ENCODE data around the gene TMEM125. TPM values are rescaled to one million over a fixed set of nuclear protein-coding genes. Genes with fewer than 3 reads are reported as not detected.

TMEM125 gene
- total RNA-seq, 3 donors from 2014 or later, result 31.9 to 71.6 (median 40.6) TPM

DNA sequence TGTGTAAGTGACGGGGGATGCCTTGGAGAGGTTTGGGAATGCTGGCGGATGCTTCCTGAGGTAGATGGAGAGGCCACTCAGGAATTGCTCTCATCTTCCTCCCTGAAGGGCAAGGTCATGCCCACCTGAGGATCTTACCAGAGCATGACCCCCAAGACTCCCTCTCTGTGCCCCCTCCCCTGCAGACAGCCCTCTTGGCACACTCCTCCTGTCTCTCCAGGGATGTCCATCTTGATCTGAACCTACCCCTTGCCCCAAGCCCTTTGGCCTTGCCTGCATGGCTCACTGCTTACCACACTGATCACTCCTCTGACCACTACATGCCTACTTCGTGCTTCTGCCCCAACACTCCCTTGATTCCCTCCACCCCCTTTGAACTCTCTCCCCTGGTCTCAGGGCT, 50.0 kb downstream of the TMEM125 start:
- H3K4me1 ChIP-seq (ENCODE audit: low read depth), result no peaks in the 10 kb centered on the region
- peak; percentile 43 for ATAC-seq
- no peaks in the 10 kb centered on the region for H3K36me3 ChIP-seq (ENCODE audit: low read depth)
- peaks cover 2% of the 10 kb centered on the region for H3K9me3 ChIP-seq
- H3K4me3 ChIP-seq, result no peak overlapping the region
- TF ChIP-seq, protein P1, sequence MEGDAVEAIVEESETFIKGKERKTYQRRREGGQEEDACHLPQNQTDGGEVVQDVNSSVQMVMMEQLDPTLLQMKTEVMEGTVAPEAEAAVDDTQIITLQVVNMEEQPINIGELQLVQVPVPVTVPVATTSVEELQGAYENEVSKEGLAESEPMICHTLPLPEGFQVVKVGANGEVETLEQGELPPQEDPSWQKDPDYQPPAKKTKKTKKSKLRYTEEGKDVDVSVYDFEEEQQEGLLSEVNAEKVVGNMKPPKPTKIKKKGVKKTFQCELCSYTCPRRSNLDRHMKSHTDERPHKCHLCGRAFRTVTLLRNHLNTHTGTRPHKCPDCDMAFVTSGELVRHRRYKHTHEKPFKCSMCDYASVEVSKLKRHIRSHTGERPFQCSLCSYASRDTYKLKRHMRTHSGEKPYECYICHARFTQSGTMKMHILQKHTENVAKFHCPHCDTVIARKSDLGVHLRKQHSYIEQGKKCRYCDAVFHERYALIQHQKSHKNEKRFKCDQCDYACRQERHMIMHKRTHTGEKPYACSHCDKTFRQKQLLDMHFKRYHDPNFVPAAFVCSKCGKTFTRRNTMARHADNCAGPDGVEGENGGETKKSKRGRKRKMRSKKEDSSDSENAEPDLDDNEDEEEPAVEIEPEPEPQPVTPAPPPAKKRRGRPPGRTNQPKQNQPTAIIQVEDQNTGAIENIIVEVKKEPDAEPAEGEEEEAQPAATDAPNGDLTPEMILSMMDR (IDR thresholded peaks at IDR 0.05), result no peak
- intact Hi-C loops (cut with DNase I, micrococcal nuclease), result no loop called here
- no peak for DNase-seq

DNA sequence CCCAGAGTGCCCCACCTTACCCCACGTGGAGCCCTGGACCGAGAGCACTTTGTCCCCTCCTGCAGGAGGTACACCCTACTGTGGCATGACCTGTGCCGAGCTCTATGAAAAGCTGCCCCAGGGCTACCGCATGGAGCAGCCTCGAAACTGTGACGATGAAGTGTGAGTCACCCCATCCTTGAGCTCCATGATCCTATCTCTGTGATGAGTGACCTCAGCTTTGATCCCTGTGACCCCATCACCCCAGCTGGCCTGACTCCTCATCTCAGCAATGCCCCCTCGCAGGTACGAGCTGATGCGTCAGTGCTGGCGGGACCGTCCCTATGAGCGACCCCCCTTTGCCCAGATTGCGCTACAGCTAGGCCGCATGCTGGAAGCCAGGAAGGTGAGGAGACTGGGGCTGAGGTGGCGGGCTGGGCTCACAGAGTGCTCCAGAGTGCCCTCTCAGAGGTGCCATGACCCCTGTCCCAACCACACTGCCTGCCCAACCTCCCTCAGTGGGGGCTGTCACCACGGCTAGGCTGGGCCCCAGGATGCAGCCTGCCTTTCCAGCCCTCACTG, 51.6 kb downstream of the TMEM125 start:
- TF ChIP-seq, protein P1 (IDR thresholded peaks at IDR 0.05), result no peak
- ATAC-seq, result no peak
- Histone ChIP-seq H3K9me3 (peaks cover 16% of the 10 kb centered on the region), H3K4me1 (ENCODE audit: low read depth) (no peaks in the 10 kb centered on the region), H3K4me3 (no peak overlapping the region), H3K36me3 (ENCODE audit: low read depth) (no peaks in the 10 kb centered on the region)
- intact Hi-C loops (cut with DNase I, micrococcal nuclease), result no loop called here
- no peak for DNase-seq

DNA sequence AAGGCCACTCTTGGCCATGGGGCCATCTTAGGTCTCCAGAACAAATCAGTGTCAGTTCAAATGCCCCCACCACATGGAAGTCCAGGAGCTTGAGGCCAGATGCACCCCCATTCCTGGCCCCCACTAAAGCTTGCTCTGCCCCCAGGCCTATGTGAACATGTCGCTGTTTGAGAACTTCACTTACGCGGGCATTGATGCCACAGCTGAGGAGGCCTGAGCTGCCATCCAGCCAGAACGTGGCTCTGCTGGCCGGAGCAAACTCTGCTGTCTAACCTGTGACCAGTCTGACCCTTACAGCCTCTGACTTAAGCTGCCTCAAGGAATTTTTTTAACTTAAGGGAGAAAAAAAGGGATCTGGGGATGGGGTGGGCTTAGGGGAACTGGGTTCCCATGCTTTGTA, 52.7 kb downstream of the TMEM125 start:
- H3K9me3 ChIP-seq, result peaks cover 16% of the 10 kb centered on the region
- TF ChIP-seq, protein P1 (IDR thresholded peaks at IDR 0.05), result no peak
- intact Hi-C loops (cut with DNase I, micrococcal nuclease), result no loop called here
- DNase-seq (no peak), ATAC-seq (no peak)
- no peak overlapping the region for H3K4me3 ChIP-seq
- no peaks in the 10 kb centered on the region for H3K4me1 ChIP-seq (ENCODE audit: low read depth)
- H3K36me3 ChIP-seq (ENCODE audit: low read depth), result no peaks in the 10 kb centered on the region

Other genes starting within 250 kb of the TMEM125 start
- 10 to 100 TPM; 32.3 to 38.9 (median 34.9) TPM for gene EBNA1BP2, start 97.7 kb upstream of the TMEM125 start, total RNA-seq
- gene CFAP57, start 97.7 kb upstream of the TMEM125 start, total RNA-seq, result under 1 TPM in 1 of 3 donors, not detected in 2; 0.34 TPM
- gene C1orf210, start 15.6 kb downstream of the TMEM125 start, total RNA-seq, result 100 to 1,000 TPM in 1 of 3 donors, 10 to 100 TPM in 2; 33.1 to 102 (median 63.3) TPM
- gene TIE1, start 31.0 kb downstream of the TMEM125 start, total RNA-seq, result 10 to 100 TPM in 1 of 3 donors, 1 to 10 TPM in 2; 8.0 to 18.6 (median 8.1) TPM
- gene MPL, start 67.8 kb downstream of the TMEM125 start, total RNA-seq, result 1 to 10 TPM in 1 of 3 donors, under 1 TPM in 1, not detected in 1; 0.81 to 1.0 TPM
- 10 to 100 TPM in 1 of 3 donors, 1 to 10 TPM in 2; 5.8 to 44.0 (median 8.5) TPM for gene CDC20, start 89.0 kb downstream of the TMEM125 start, total RNA-seq
- gene ELOVL1, start 98.0 kb downstream of the TMEM125 start, total RNA-seq, result 100 to 1,000 TPM in 2 of 3 donors, 10 to 100 TPM in 1; 80.0 to 171 (median 104) TPM
- gene MED8, start 119.8 kb downstream of the TMEM125 start, total RNA-seq, result 10 to 100 TPM; 35.8 to 39.6 (median 38.3) TPM
- gene SZT2, start 119.9 kb downstream of the TMEM125 start, total RNA-seq, result 10 to 100 TPM; 61.7 to 93.6 (median 75.4) TPM
- gene HYI, start 183.9 kb downstream of the TMEM125 start, total RNA-seq, result 10 to 100 TPM; 41.8 to 85.0 (median 79.3) TPM

Measured in mucosa of descending colon (tissue), 3 donors.